HG03469 (cell line): ENCODE data around the gene TRDN.
"Not testable (repeated sequence)": the region's sequence is repeated elsewhere in the genome, so short reads cannot be mapped to it uniquely, and the experiment has no call there.

Experiments
- ATAC-seq: cut with Tn5 transposase; IDR thresholded peaks from one replicate; pipeline ENCODE4 v1.9.1; 2021; ENCODE audit warnings: mild to moderate bottlenecking, moderate library complexity, moderate number of reproducible peaks; ENCODE audit not compliant: unreplicated experiment

TRDN gene

DNA sequence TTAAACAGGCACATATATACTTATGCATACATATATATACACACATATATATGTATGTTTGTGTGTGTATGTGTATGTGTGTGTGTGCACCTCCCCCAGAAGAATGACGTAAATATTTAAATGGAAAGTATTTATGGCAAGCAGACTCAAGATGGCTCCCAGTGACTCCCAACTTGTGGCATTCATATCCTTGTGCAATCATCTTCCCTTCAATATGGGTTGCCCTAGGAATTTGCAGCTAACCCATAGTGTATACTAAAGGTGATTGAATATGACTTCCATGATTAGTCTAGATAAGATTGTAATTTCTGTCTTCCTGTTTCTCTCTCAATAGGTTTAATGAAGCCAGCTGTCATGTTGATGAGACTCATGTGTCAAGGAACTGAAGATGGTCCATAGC, 127.6 kb downstream of the TRDN start:
- ATAC-seq = no peak

DNA sequence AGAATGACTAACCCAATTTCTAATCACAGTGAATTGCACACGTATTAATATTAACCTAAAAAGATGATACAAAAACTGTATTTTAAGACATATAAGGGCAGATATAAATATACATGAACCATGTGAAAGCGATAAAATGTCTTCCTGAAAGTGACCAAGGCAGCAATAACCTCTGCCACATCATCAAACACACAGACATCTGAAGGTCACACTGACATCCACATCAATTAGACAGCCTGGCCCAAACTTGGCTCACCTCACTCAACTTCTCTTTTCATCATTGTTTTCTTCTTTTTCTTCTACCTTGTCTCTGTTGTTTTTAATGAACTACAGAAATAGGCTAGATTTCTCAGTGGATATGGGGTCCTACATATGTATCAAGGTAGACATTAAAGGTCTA, 128.5 kb downstream of the TRDN start:
- ATAC-seq = no peak

DNA sequence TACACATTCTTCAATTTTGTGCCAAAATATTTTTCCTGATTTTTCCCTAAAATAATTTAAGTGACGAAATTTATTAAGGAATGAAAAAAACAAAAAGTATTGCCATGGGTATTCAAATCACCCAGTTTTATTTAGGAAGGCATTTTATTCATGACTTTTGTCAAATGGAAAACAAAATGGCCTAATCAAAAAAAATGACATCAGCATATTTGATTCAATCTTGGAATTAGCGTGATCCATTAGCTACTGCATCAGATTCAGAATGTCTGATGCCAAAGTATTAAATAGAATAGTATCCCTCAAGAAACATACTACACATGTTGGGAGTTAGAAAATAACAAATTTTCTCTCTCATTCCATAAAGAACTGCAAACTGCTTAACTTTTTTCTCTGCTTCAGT, 129.2 kb downstream of the TRDN start:
- ATAC-seq = no peak

DNA sequence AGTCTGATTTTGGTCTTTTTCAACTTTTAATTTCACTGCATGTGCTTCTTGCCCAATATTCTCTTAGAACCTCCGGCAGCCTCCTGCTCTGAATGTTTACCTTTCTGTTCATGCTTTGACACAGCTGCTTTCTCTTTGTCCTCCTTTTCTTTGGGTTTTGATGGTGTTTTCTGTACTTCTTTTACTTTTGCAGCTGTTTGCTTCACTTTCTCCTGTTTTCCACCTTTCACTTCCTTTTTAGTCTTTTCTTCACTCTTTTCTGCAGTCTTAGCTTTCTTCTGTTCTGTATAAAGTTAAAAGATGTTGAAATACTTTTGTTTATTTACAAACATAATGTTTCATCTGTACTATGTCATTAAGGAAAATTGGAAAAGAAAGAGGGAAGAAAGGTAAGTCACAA, 133.1 kb downstream of the TRDN start:
- ATAC-seq = no peak

DNA sequence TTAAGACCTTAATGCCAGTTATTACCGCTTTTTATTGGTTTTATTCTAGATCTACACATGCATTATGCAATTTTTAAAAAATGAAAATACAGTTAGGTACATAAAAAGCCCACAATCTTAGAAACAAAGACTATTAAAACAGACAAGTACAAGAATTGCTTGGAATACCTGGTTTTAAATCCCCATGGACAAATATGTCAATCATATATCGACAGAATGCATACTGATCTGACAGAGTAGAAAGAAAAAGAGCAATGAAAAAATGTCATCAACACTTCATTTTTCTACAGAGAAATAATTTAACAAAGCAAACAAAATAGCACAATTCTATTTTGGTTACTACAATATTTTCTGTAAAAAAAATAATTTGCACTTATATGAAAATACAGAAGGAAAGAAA, 139.7 kb downstream of the TRDN start:
- no peak for ATAC-seq

DNA sequence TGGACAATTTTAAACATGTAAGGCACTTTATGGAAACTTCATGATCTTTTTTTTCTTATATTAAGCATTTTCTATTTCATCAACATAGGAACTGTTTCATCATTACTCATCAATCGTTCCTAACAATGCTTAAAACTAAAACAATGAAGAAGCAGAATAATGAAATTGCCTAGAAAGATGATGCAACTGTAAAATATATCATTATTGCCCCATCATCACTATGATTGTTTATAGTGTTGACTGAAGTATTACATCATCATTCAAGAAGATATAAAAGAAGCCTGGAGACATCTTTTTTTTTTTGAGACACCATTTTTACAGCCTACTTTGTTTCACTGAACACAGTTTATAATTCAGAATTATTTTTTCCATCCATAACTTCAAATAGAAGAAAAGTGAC, 147.2 kb downstream of the TRDN start:
- ATAC-seq = no peak

DNA sequence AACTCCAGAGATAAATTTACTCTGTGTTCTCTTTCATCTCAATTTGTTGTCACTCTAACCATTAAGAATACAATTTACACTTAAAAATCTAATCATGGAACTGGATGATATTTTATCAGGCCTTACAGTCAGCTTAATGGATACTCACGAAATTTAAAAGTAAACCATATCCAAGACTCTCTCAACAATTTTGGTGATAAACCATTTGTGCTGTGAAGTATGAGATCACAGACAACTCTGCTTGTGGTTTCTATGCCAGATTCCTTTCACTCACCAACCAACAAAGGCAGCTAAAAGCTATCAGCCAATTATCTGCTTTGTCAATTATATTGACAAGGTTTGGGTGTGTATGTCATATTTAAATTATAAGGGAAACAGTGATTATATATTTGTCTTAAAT, 155.8 kb downstream of the TRDN start:
- no peak for ATAC-seq

DNA sequence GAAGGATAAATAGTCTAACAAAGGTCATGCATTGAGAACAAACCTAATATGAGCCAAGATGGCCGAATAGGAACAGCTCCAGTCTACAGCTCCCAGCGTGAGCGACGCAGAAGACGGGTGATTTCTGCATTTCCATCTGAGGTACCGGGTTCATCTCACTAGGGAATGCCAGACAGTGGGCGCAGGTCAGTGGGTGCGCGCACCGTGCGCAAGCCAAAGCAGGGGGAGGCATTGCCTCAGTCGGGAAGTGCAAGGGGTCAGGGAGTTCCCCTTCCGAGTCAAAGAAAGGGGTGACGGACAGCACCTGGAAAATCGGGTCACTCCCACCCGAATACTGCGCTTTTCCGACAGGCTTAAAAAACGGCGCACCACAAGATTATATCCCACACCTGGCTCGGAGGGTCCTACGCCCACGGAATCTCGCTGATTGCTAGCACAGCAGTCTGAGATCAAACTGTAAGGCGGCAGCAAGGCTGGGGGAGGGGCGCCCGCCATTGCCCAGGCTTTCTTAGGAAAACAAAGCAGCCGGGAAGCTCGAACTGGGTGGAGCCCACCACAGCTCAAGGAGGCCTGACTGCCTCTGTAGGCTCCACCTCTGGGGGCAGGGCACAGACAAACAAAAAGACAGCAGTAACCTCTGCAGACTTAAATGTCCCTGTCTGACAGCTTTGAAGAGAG, 164.6 kb downstream of the TRDN start:
- ATAC-seq = not testable (repeated sequence)

DNA sequence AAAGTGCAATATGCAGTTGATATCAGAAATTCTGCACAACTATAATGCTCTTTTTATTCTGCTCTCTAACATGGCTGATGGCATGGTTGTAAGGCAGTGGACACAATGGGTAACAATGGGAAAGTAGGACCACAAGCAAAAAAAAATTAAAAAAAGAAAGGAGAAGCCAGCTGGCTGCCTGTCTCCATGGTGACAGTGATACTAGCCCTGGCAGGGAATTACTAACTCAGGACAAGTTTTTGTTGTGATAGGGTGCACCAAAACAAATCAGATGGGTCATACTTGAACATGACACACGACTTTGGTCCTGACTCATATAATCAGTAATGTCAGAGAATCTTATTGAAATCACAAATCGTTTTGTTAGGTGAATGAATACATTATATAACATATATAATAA, 169.4 kb downstream of the TRDN start:
- no peak for ATAC-seq

DNA sequence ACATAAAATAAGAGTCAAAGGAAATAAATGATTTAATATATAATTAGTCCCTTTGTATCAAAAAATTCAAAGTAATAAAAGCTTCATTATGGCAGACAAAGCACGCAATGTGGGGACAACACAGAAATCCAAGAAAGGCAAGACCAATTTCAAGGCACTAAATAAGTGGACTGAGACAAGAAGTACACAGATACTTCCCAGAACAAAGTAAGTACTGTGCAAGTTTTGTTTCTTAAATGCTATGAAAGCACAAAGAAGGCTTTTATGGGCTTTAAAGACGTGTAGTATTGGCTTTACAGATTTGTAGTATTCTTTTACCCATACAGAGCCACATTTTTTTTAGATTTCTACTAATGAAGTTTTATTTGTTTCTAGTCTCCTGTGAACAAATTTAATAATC, 174.6 kb downstream of the TRDN start:
- ATAC-seq = no peak

DNA sequence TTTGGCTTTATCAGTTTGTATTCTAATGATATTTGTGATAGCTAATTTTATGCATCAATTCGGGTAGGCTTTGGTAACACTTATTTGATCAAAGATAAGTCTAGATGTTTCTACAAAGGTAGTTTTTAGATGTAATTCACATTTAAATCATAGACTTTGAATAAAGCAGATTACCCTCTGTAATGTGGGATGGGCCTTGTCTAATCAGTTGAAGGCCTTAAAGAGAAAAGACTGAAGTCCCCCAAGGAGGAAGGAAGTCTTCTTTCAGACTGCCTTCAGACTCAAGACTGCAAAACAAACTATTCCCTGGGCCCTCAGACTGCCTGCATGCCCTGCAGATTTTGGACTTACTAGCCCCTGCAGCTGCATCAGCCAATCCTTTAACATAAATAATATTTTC, 178.5 kb downstream of the TRDN start:
- no peak for ATAC-seq

DNA sequence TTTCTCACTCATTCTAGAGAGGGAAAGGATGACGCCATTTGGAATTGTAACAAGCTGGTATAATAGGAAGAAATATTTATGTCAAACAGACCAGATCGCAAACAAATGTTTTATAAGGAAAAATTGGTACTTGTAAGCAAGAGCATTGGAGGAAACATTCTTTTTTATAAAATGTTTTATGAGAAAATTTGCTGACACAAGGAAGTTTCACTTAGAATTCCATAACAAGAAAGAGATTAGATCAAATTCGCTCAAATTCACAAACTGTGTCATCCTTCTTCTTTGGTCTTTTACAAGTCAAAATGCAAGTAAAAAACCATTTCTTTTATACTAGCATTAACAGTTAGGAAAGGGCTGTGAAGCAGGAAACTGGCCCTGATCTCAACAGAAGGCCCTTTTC, 179.9 kb downstream of the TRDN start:
- no peak for ATAC-seq

DNA sequence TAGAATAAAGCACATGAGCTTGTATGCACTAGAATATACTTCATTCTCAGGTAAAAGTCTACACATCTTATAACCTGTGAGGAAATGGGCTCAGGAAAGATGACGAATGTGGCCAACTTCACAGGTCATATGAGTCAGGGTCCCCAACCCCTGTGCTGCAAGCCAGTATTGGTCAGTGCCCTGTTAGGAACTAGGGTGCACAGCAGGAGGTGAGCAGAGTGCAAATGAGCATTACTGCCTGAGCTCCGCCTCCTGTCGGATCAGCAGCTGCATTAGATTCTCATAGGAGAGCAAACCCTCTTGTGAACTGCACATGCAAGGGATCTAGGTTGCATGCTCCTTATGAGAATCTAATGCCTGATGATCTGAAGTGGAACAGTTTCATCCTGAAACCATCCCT, 182.3 kb downstream of the TRDN start:
- no peak for ATAC-seq

DNA sequence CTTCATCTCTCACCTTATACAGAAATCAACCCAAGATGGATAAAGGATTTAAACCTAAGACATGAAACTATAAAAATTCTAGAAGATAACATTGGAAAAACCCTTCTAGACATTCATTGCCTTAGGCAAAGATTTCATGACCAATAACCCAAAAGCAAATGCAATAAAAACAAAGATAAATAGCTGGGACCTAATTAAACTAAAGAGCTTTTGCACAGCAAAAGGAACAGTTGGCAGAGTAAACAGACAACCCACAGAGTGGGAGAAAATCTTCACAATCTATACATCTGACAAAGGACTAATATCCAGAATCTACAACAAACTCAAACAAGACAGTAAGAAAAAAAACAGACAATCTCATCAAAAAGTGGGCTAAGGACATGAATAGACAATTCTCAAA, 183.7 kb downstream of the TRDN start:
- not testable (repeated sequence) for ATAC-seq

DNA sequence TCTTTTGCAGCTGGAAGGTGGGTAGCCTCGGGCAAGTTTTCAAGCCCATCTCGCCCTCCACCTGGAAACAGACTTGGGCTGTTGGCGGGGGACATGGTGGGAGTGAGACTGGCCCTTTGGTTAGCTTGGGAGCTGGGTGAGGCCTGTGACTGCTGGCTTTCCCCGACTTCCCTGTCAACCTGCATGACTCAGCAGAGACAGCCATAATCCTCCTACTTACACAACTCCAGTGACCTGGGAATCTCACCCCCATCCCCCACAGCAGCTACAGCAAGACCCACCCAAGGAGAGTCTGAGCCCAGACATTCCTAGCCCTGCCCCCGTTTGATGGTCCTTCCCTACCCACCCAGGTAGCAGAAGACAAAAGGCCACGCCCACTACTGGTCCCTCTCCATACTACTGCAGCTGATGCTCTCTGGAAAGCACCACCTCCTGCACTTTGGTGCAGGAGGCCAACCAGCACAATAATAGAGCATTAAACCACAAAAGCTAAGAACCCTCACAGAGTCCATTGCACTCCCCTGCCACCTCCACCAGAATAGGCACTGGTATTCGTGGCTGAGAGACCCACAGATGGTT, 188.4 kb downstream of the TRDN start:
- no peak for ATAC-seq

DNA sequence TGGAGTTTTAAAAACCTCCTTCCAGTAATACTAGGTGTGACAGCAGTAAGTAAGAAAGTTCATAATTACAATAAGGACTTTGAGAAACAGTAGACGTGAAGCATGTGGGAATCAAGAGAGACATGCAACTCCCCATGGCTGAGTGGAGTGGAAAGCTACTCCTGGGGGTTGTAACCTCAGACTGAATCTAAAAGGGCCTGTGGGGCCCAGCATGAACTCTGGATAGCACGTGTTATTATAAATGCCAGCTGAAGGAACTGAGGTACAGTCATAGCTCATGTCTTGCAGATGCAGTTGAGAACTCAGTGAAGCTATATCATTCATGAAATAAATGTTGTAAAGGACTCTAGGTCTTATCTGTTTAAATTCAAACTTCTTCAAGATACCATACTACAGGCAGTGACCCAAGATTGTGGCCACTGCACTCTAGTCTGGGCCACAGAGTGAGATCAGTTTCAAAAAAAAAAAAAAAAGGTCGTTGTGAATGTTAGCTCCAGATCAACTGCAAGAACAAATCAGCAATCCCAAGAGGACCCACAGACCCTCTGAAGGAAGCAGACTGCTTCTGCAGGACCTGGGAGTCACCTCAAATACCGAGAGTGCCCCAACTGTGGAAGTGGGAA, 189.3 kb downstream of the TRDN start:
- no peak for ATAC-seq

DNA sequence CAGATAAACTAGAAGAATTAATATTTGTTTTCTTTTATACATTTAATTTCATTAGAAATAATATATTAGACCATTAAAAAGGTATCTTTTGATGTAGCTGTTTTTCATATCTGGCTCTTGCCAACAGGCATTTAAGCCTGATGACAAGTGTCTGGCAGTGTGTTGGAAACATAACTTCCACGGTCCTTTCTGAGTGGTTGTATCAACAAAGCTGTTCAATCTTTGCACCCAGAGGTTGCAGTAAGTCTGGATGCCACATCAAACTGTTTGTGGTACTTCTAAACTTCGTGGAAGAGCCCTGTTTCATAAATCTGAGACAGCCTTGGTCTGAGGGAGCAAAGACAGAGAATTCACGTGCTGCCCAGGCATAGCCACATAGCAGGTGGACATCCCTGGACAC, 197.4 kb downstream of the TRDN start:
- no peak for ATAC-seq

DNA sequence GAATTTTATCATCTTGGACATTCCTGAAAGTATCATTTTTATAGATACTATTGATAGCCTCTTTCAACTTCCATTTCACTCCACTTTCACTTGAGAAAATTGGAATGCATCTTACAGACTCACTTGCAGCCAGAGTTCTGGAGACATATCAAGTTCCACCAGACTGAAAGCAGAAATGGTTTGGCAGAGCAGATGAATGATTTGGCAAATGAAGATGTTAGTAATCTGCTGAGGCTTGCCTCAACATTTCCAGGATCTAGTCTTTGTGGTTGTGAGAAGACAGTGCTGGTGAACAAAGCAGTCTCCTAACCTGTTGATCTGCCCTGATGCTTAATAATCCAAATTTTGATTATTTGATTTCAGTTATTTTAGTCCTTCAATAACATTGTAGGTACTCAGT, 202.6 kb downstream of the TRDN start:
- ATAC-seq = no peak

DNA sequence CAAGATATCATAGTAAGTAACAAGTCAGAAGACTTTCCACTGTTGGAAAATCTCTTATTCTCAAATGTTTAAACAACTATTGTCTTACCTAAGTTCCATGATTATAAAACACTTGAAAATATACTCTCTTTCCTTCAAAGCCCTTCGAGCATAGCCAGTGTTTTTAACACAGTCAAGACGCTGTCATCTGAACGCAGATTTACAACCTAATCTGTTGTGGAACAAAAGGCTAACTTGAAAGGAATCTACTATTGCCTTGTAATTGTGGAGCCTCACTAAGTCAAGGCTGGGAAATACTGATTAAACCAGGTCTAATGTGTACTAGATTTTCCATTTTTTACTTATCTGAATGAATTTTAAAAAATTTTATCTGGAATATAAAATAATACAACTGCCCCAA, 205.8 kb downstream of the TRDN start:
- ATAC-seq = no peak

DNA sequence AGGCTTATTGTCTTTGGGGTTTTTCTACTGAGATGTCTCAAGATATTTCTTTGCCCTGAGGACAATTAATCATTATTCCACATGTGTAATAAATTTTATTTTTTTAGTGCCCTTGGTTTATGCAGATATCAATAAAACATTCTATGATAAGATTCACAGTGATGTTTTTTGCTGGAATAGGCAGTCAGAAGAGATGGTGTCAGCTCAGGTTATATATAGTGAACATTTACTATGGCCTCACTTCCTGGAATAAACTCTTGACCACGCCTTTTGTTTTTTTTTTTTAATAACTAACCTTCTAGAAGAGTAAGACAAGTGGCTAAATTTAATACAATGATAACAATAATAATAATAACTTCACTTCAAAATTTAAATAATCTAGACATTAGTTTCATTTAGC, 209.7 kb downstream of the TRDN start:
- no peak for ATAC-seq

DNA sequence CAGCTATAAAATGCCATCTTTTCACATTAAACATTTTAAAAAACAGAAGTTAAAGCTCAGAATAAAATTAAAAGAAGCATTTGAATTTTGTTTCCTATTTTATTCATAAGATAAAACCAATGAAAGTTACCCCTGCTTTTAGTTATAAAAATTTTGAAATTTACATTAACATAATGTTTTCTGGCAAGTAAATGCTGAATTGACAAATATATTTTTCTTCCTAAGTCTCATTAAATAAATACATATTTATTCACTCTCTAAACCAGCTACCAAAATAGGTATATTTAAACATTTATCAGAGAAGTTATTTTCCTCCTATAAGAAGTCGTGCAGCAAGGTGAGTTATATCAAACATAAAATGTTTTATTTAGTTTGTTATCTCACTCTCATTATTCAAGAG, 213.6 kb downstream of the TRDN start:
- ATAC-seq = no peak

DNA sequence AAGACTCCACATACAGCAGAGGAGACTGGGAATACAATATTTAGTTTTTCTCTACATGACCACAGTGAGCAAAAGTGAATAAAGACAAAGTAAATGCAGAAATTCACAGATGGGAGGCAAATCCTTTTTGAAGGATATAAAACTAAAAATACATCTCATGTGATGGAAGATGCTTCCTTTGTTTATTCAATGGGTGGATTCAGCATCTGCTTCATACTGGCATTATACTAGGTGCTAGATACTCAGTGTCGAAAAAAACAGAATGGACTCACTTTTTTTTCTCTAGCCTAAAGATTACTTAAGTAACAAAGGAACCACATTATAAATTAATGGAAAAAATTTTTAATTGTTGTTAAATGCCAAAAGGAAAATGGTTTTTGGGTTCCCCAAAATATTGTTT, 216.2 kb downstream of the TRDN start:
- ATAC-seq = no peak

DNA sequence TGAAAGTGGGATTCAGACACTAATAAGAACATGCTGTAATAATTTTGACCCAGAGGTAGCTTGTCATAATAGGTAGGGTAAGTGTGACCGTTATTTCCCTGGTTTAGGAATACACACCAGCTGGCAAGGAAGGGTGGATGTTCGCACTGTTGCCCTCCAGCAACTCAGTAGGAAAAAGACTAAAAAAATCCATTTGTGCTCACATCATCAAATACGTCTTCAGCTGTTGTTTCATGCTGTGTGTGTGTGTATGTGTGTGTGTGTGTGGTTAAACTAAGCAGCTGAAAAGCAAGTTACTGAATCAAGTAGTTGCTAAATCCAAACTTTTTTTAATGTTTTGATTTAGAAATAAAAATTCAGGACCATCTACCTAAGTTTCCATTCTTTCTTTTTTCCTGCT, 218.7 kb downstream of the TRDN start:
- no peak for ATAC-seq
